Hepatocyte (in vitro differentiated cells): ENCODE results near the gene ATN1. TPM values are rescaled to one million over a fixed set of nuclear protein-coding genes. Genes with fewer than 3 reads are reported as not detected.
A peak's percentile ranks its signal among the peaks of the same experiment; 100 is the strongest.

ENCODE experiments used
- DNase-seq: peaks from one replicate; pipeline ENCODE4 v3.0.0-alpha.2; 2016; ENCODE audit warnings: low spot score
- H2AFZ ChIP-seq: fragments of 200-600 bp; sonication (generic); 2 replicates; pipeline ENCODE4 v1.6.0; 2016; ENCODE audit warnings: antibody characterized with exemption, mild to moderate bottlenecking
- H3K27ac ChIP-seq: fragments of 200-600 bp; sonication (generic); 2 replicates; pipeline ENCODE4 v1.5.1; 2016; ENCODE audit warnings: mild to moderate bottlenecking
- H3K27me3 ChIP-seq: fragments of 200-600 bp; sonication (generic); 2 replicates; pipeline ENCODE4 v1.6.1; 2016
- H3K36me3 ChIP-seq: fragments of 200-600 bp; sonication (generic); replicated peaks from 2 replicates; pipeline ENCODE4 v1.5.1; 2016; ENCODE audit warnings: low read depth; ENCODE audit not compliant: insufficient read depth
- H3K4me1 ChIP-seq: fragments of 200-600 bp; sonication (generic); 2 replicates; pipeline ENCODE4 v1.5.1; 2016; ENCODE audit warnings: mild to moderate bottlenecking, moderate library complexity; ENCODE audit not compliant: insufficient read depth
- H3K4me2 ChIP-seq: fragments of 200-600 bp; sonication (generic); 2 replicates; pipeline ENCODE4 v1.6.0; 2016
- H3K4me3 ChIP-seq: fragments of 200-600 bp; sonication (generic); 2 replicates; pipeline ENCODE4 v1.5.1; 2016; ENCODE audit warnings: mild to moderate bottlenecking
- H3K79me2 ChIP-seq: fragments of 200-600 bp; sonication (generic); 2 replicates; pipeline ENCODE4 v1.6.0; 2017; ENCODE audit warnings: mild to moderate bottlenecking
- H3K9me2 ChIP-seq: fragments of 200-600 bp; sonication (generic); replicated peaks from 2 replicates; pipeline ENCODE4 v1.6.0; 2017; ENCODE audit warnings: mild to moderate bottlenecking; ENCODE audit not compliant: insufficient read depth
- H3K9me3 ChIP-seq: fragments of 200-600 bp; sonication (generic); 2 replicates; pipeline ENCODE4 v1.5.1; 2016; ENCODE audit warnings: low read depth, mild to moderate bottlenecking
- H4K20me1 ChIP-seq: fragments of 200-600 bp; sonication (generic); 2 replicates; pipeline ENCODE4 v1.6.0; 2016; ENCODE audit warnings: mild to moderate bottlenecking; ENCODE audit not compliant: insufficient read depth, poor library complexity, severe bottlenecking
- CTCF ChIP-seq: fragments of 200-600 bp; sonication (generic); IDR thresholded peaks from 2 replicates; pipeline ENCODE4 v1.5.1; 2016; ENCODE audit warnings: antibody characterized with exemption, mild to moderate bottlenecking; ENCODE audit not compliant: poor library complexity
- EZH2 ChIP-seq: fragments of 200-600 bp; sonication (generic); IDR thresholded peaks from 2 replicates; pipeline ENCODE4 v1.6.1; 2016; ENCODE audit warnings: antibody characterized with exemption, mild to moderate bottlenecking, borderline replicate concordance
- EZH2phosphoT487 ChIP-seq: fragments of 200-600 bp; sonication (generic); IDR thresholded peaks from one replicate; pipeline ENCODE4 v1.6.1; 2018; ENCODE audit warnings: antibody characterized with exemption, mild to moderate bottlenecking, low read depth, moderate library complexity; ENCODE audit not compliant: unreplicated experiment, severe bottlenecking
- WGBS: methylation state at CpG from one replicate; pipeline ENCODE4 v1.1.6; 2016; ENCODE audit warnings: low lambda C conversion rate; ENCODE audit errors: missing lambda C conversion rate; 5-methylcytosine and 5-hydroxymethylcytosine counted together
- polyA plus RNA-seq: library from polyadenylated mRNA; unstranded; fragments of >200 nt; fragmentation: Nextera tagmentation; extraction: Ambion mirVana; gene quantifications from 2 replicates; pipeline ENCODE4 v1.2.1, GENCODE V29; 2016
- total RNA-seq: library from RNA; depleted of rRNA; stranded (reverse); fragments of >200 nt; gene quantifications from 2 replicates; pipeline ENCODE4 v1.2.3, GENCODE V29; 2014

Gene ATN1
- total and polyA plus RNA-seq, 2 experiments from 2014 or later: 15.8 to 32.7 TPM

DNA sequence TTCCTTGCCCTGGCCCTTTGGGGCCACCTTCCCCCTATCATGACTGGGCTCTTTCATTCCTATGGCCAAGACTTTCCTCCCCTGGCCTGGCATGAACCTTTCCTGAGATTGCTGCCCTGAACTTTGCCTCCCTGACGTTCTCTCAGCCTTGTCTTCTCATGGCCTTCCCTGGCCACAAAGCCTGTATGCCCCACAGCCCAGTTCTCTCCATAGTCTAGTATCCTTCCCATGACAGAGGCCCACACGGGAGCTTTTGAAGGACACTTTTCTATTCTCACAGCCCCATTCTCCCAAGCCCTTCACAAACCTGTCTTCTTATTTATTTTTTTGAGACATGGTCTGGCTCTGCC, 11.4 kb downstream of the ATN1 start:
- 90% methylated on average over 2 of the region's 2 CpGs for WGBS
- no peak for TF ChIP-seq EZH2
- no peak for TF ChIP-seq EZH2phosphoT487
- no peak for TF ChIP-seq CTCF

DNA sequence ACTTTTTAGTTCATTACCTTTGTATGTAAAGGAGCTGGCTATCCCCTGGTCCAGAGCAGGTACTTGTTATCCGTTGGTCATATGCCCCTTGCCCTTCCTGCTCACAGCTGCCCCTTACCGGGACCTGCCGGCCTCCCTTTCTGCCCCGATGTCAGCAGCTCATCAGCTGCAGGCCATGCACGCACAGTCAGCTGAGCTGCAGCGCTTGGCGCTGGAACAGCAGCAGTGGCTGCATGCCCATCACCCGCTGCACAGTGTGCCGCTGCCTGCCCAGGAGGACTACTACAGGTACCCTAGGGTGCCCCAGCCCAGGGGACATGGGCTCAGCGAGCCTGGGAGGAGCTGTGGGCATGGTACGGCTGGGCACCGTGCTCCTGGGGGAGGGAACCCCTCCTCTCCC, 13.5 kb downstream of the ATN1 start:
- TF ChIP-seq EZH2 (no peak), CTCF (no peak), EZH2phosphoT487 (no peak)
- DNase-seq: no peak
- WGBS: 98% methylated on average over 12 of the region's 12 CpGs
- Histone ChIP-seq H3K4me2 (no peak overlapping the region), H3K9me3 (no peaks in the 10 kb centered on the region), H2AFZ (no peak overlapping the region), H3K9me2 (no peaks in the 10 kb centered on the region), H4K20me1 (no peaks in the 10 kb centered on the region), H3K36me3 (no peaks in the 10 kb centered on the region), H3K27me3 (no peaks in the 10 kb centered on the region), H3K4me3 (no peak overlapping the region), H3K27ac (no peak overlapping the region), H3K4me1 (peaks cover 27% of the 10 kb centered on the region), H3K79me2 (peaks cover 30% of the 10 kb centered on the region)

More for the DNA sequence above, 11.4 kb downstream of the ATN1 start:
- H2AFZ ChIP-seq: no peak overlapping the region
- DNase-seq: no peak
- no peaks in the 10 kb centered on the region for H3K36me3 ChIP-seq
- H3K4me2 ChIP-seq: no peak overlapping the region
- no peaks in the 10 kb centered on the region for H3K27me3 ChIP-seq
- H4K20me1 ChIP-seq: peaks cover under 1% of the 10 kb centered on the region
- H3K9me3 ChIP-seq: no peaks in the 10 kb centered on the region
- peaks cover 14% of the 10 kb centered on the region for H3K4me1 ChIP-seq
- no peaks in the 10 kb centered on the region for H3K9me2 ChIP-seq
- no peak overlapping the region for H3K4me3 ChIP-seq
- H3K27ac ChIP-seq: no peak overlapping the region
- H3K79me2 ChIP-seq: peaks cover 33% of the 10 kb centered on the region

- H3K4me1 ChIP-seq: peaks cover 27% of the 10 kb centered on the region
- no peak overlapping the region for H3K4me3 ChIP-seq
- no peak for TF ChIP-seq EZH2phosphoT487
- TF ChIP-seq CTCF: no peak
- no peak for TF ChIP-seq EZH2
- 90% methylated on average over 6 of the region's 12 CpGs for WGBS
- H3K4me2 ChIP-seq: no peak overlapping the region
- no peaks in the 10 kb centered on the region for H3K9me2 ChIP-seq
- no peaks in the 10 kb centered on the region for H3K36me3 ChIP-seq
- no peak for DNase-seq
- no peaks in the 10 kb centered on the region for H4K20me1 ChIP-seq
- peaks cover 29% of the 10 kb centered on the region for H3K79me2 ChIP-seq
- H3K27ac ChIP-seq: no peak overlapping the region
- no peaks in the 10 kb centered on the region for H3K27me3 ChIP-seq
- no peak overlapping the region for H2AFZ ChIP-seq
- no peaks in the 10 kb centered on the region for H3K9me3 ChIP-seq
These were observed 14.0 kb downstream of the ATN1 start for GRCh38 chr12:6941782-6942181.

DNA sequence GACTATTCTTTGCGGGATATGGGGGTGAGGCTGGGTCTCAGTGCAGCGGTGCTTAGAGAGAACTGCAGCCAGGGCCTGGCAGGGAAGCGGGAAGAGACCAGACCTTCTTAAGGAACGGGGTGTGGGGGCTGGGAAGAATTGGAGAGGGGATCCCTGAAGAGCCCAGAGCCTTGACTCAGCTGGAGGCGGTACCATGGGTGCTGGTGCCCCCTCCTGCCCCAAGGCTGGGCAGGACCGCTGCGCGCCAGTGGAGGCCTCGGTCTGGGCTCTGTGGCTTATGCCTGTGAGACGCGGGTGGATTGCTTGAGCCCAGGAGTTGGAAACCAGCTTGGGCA, 14.5 kb downstream of the ATN1 start:
- Histone ChIP-seq H3K9me3 (no peaks in the 10 kb centered on the region), H3K27me3 (no peaks in the 10 kb centered on the region), H2AFZ (no peak overlapping the region), H3K9me2 (no peaks in the 10 kb centered on the region), H4K20me1 (no peaks in the 10 kb centered on the region), H3K36me3 (no peaks in the 10 kb centered on the region), H3K79me2 (peaks cover 28% of the 10 kb centered on the region), H3K27ac (peak overlapping the region; percentile 81), H3K4me1 (peaks cover 23% of the 10 kb centered on the region), H3K4me2 (no peak overlapping the region), H3K4me3 (no peak overlapping the region)
- no peak for TF ChIP-seq CTCF
- DNase-seq: no peak
- 98% methylated on average over 11 of the region's 11 CpGs for WGBS
